ENCODE measurements around the gene UQCRC1. TPM values are rescaled to one million over a fixed set of nuclear protein-coding genes. Genes with fewer than 3 reads are reported as not detected.

The UQCRC1 gene
- polyA plus RNA-seq, 2 of the 4 experiments (the other 2 are of a cell fraction) = 256 to 279 TPM

DNA sequence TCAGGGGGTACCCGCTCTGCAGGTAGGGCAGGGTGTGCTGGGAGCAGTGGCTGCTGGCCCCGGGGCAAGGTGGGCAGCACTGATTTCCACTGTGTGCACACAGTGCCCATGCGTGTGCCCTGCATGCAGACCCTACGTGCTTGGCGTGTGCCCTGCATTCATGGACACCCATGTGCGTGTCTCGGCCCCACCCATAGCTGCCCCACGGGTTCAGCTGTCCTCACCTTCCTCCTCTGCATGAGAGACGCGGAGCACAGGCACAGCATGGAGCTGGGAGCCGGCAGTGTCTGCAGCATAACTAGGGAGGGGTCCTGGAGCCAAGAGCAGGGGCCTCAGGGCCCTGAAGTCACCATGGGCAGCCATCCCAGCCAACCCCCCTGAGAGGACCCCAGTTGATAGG, 44.3 kb downstream of the UQCRC1 start:
- ATAC-seq = no peak
- Histone ChIP-seq H3K4me2 (peak overlapping the region; percentile 22; the same call in 1 of the 3 replicates), H3K4me3 (no peak overlapping the region), H3K27ac (peak overlapping the region in 1 of 2 experiments; percentile 89; a peak in 3 of 6 replicates), H3K9me3 (no peaks in the 10 kb centered on the region), H3K4me1 (peaks cover 86% of the 10 kb centered on the region)
- FAIRE-seq = no peak
- WGBS (ENCODE audit: missing lambda C conversion rate) = 92% methylated on average over 7 of the region's 11 CpGs
- CTCF ChIA-PET = interaction anchor here (0.6 to 1.2 kb wide), 3 partner anchors 9 to 121 kb away, joined by 3 read pairs; partner anchors contain the start of gene NCKIPSD
- DNase-seq (ENCODE audit: low read depth in 1 of 2, low spot score in 1 of 2) = no peak
- no peak for TF ChIP-seq TFCP2L1 (CRISPR knock-in tag; IDR thresholded peaks at IDR 0.05)
- no peak for TF ChIP-seq EHF (CRISPR knock-in tag; IDR thresholded peaks at IDR 0.05)
- TF ChIP-seq RNF2 (IDR thresholded peaks at IDR 0.05; ENCODE audit: borderline replicate concordance, low read depth) = no peak
- TF ChIP-seq, protein P1, sequence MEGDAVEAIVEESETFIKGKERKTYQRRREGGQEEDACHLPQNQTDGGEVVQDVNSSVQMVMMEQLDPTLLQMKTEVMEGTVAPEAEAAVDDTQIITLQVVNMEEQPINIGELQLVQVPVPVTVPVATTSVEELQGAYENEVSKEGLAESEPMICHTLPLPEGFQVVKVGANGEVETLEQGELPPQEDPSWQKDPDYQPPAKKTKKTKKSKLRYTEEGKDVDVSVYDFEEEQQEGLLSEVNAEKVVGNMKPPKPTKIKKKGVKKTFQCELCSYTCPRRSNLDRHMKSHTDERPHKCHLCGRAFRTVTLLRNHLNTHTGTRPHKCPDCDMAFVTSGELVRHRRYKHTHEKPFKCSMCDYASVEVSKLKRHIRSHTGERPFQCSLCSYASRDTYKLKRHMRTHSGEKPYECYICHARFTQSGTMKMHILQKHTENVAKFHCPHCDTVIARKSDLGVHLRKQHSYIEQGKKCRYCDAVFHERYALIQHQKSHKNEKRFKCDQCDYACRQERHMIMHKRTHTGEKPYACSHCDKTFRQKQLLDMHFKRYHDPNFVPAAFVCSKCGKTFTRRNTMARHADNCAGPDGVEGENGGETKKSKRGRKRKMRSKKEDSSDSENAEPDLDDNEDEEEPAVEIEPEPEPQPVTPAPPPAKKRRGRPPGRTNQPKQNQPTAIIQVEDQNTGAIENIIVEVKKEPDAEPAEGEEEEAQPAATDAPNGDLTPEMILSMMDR (IDR thresholded peaks at IDR 0.05) = no peak
- TF ChIP-seq, protein P2, sequence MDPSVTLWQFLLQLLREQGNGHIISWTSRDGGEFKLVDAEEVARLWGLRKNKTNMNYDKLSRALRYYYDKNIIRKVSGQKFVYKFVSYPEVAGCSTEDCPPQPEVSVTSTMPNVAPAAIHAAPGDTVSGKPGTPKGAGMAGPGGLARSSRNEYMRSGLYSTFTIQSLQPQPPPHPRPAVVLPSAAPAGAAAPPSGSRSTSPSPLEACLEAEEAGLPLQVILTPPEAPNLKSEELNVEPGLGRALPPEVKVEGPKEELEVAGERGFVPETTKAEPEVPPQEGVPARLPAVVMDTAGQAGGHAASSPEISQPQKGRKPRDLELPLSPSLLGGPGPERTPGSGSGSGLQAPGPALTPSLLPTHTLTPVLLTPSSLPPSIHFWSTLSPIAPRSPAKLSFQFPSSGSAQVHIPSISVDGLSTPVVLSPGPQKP (IDR thresholded peaks at IDR 0.05; ENCODE audit: low read depth, low read length) = no peak
- no peak for TF ChIP-seq EHMT2 (IDR thresholded peaks at IDR 0.05; ENCODE audit: low read depth)
- no peak for TF ChIP-seq NFE2L2 (conservative IDR thresholded peaks at IDR 0.05; ENCODE audit: low read length)
- TF ChIP-seq CBX2 (IDR thresholded peaks at IDR 0.05; ENCODE audit: borderline replicate concordance, low read depth) = no peak
- TF ChIP-seq HOXA7 (CRISPR knock-in tag; IDR thresholded peaks at IDR 0.05) = no peak
- TF ChIP-seq GATA3 (IDR thresholded peaks at IDR 0.05; ENCODE audit: borderline replicate concordance) = no peak
- TF ChIP-seq ZSCAN20 (CRISPR knock-in tag; IDR thresholded peaks at IDR 0.05) = no peak
- no peak for TF ChIP-seq MAZ (IDR thresholded peaks at IDR 0.05; ENCODE audit: borderline replicate concordance, low read depth, low read length)
- TF ChIP-seq, protein P3, sequence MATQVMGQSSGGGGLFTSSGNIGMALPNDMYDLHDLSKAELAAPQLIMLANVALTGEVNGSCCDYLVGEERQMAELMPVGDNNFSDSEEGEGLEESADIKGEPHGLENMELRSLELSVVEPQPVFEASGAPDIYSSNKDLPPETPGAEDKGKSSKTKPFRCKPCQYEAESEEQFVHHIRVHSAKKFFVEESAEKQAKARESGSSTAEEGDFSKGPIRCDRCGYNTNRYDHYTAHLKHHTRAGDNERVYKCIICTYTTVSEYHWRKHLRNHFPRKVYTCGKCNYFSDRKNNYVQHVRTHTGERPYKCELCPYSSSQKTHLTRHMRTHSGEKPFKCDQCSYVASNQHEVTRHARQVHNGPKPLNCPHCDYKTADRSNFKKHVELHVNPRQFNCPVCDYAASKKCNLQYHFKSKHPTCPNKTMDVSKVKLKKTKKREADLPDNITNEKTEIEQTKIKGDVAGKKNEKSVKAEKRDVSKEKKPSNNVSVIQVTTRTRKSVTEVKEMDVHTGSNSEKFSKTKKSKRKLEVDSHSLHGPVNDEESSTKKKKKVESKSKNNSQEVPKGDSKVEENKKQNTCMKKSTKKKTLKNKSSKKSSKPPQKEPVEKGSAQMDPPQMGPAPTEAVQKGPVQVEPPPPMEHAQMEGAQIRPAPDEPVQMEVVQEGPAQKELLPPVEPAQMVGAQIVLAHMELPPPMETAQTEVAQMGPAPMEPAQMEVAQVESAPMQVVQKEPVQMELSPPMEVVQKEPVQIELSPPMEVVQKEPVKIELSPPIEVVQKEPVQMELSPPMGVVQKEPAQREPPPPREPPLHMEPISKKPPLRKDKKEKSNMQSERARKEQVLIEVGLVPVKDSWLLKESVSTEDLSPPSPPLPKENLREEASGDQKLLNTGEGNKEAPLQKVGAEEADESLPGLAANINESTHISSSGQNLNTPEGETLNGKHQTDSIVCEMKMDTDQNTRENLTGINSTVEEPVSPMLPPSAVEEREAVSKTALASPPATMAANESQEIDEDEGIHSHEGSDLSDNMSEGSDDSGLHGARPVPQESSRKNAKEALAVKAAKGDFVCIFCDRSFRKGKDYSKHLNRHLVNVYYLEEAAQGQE (IDR thresholded peaks at IDR 0.05) = no peak
- TF ChIP-seq NR3C1 (IDR thresholded peaks at IDR 0.05) = no peak
- TF ChIP-seq HEYL (CRISPR knock-in tag; IDR thresholded peaks at IDR 0.05) = no peak
- POLR2A ChIA-PET = no interaction called here

DNA sequence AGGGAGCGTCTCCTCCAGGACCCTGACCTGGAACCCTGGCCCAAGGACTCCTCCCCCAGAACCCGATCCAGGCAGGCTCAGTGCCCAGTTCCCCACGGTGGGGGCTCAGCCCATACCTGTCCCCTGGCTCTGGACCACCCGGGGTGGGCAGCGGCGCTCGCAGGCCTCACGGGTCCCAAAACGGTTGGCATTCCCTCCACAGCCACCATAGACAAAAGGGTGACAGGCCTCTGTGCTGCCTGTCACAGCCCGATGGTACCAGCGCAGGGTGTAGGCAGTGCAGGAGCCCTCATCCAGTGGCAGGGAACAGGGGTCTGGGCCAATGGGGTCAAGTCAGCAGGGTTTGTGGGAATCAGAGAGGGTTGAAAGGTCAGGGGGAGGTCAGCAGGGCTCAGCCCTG, 44.8 kb downstream of the UQCRC1 start:
- CTCF ChIA-PET = interaction anchor here (1.0 to 1.6 kb wide), 4 partner anchors 33 to 121 kb away, joined by 3 to 5 read pairs (median 4); partner anchors contain the start of gene NCKIPSD

More for the DNA sequence above, 44.8 kb downstream of the UQCRC1 start:
- H3K4me3 ChIP-seq = no peak overlapping the region
- H3K27ac ChIP-seq = peak overlapping the region; percentile 35 to 89; a peak in 5 of 6 replicates
- POLR2A ChIA-PET = no interaction called here
- 88% methylated on average over 8 of the region's 11 CpGs for WGBS (ENCODE audit: missing lambda C conversion rate)
- no peak for ATAC-seq
- FAIRE-seq = no peak
- TF ChIP-seq, protein P4, sequence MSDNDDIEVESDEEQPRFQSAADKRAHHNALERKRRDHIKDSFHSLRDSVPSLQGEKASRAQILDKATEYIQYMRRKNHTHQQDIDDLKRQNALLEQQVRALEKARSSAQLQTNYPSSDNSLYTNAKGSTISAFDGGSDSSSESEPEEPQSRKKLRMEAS (IDR thresholded peaks at IDR 0.05) = no peak
- TF ChIP-seq EHMT2 (IDR thresholded peaks at IDR 0.05; ENCODE audit: low read depth) = no peak
- H3K4me1 ChIP-seq = peaks cover 89% of the 10 kb centered on the region
- peak overlapping the region; percentile 22; the same call in 2 of the 3 replicates for H3K4me2 ChIP-seq
- no peaks in the 10 kb centered on the region for H3K9me3 ChIP-seq
- DNase-seq (ENCODE audit: low read depth in 1 of 2, low spot score in 1 of 2) = no peak

Data from A549 (cell line).